MCF 10A (cell line): ENCODE results near the gene HIRIP3. TPM values are rescaled to one million over a fixed set of nuclear protein-coding genes. Genes with fewer than 3 reads are reported as not detected.

Source experiments
- BruUV-seq: library from RNA; stranded (reverse); fragments of 400-500 nt; replicated peaks from 2 replicates; lab custom pipeline; 2021; lab: Mats Ljungman, UMichigan
- CTCF ChIA-PET: fragments of 300-600 bp; sonication (Branson Sonifier 250); formaldehyde crosslinking; extraction: SDS; loops from one replicate; lab custom pipeline; 2021; ENCODE audit warnings: antibody characterized with exemption, inconsistent platforms; lab: Yijun Ruan, JAX
- POLR2A ChIA-PET: fragments of 300-600, 350-650 bp; sonication (Branson Sonifier 250); formaldehyde crosslinking; extraction: SDS; loops from one replicate; lab custom pipeline; 2020; ENCODE audit warnings: antibody characterized with exemption, inconsistent platforms; lab: Yijun Ruan, JAX
- DNase-seq: peaks from one replicate; pipeline ENCODE4 v3.0.0-alpha.2; 2018; ENCODE audit not compliant: unreplicated experiment
- H3K27ac Mint-ChIP-seq: one replicate; pipeline ENCODE4 v1.8.0; 2022; ENCODE audit warnings: mild to moderate bottlenecking, low read depth, mixed read lengths; ENCODE audit not compliant: unreplicated experiment
- H3K27me3 Mint-ChIP-seq: one replicate; pipeline ENCODE4 v1.8.0; 2022; ENCODE audit warnings: mixed read lengths; ENCODE audit not compliant: insufficient read depth, unreplicated experiment
- H3K36me3 Mint-ChIP-seq: one replicate; pipeline ENCODE4 v1.8.0; 2022; ENCODE audit warnings: mild to moderate bottlenecking, moderate library complexity, mixed read lengths; ENCODE audit not compliant: insufficient read depth, unreplicated experiment
- H3K4me1 Mint-ChIP-seq: one replicate; pipeline ENCODE4 v1.8.0; 2022; ENCODE audit warnings: mixed read lengths; ENCODE audit not compliant: insufficient read depth, unreplicated experiment
- H3K4me3 Mint-ChIP-seq: one replicate; pipeline ENCODE4 v1.8.0; 2022; ENCODE audit warnings: mild to moderate bottlenecking, moderate library complexity, mixed read lengths; ENCODE audit not compliant: unreplicated experiment
- H3K9me3 Mint-ChIP-seq: one replicate; pipeline ENCODE4 v1.8.0; 2022; ENCODE audit warnings: mixed read lengths; ENCODE audit not compliant: unreplicated experiment
- CTCF ChIP-seq: fragments of 200-600 bp; IDR thresholded peaks from one replicate; pipeline ENCODE4 v1.8.0; 2022; ENCODE audit warnings: antibody characterized with exemption, mild to moderate bottlenecking; ENCODE audit not compliant: unreplicated experiment
- intact Hi-C: fragments of 100-400 bp; cut with micrococcal nuclease; formaldehyde crosslinking; loops from 2 replicates; pipeline ENCODE4 v1.14.1; 2022
- total RNA-seq: library from RNA; stranded (reverse); gene quantifications from 2 replicates; pipeline ENCODE4 v1.2.3, GENCODE V29; 2022

HIRIP3 gene
- total RNA-seq, 1 experiment from 2014 or later, result 20.7 TPM

GRCh38 chr16:29984137-29984763 lies 11.2 kb downstream of the HIRIP3 start:
- H3K4me1 Mint-ChIP-seq, result no peaks in the 10 kb centered on the region
- CTCF ChIA-PET, result interaction anchor here (0.6 kb wide), 1 partner anchor 9 kb away, joined by 4 read pairs; no protein-coding TSS in a partner anchor
- DNase-seq, result no peak
- POLR2A ChIA-PET, result interaction anchor here (0.7 to 3.3 kb wide), 3 partner anchors 9 to 23 kb away, joined by 3 to 20 read pairs (median 4); partner anchors contain the start of gene TAOK2
- H3K9me3 Mint-ChIP-seq, result no peaks in the 10 kb centered on the region
- BruUV-seq, result no TSS peak
- intact Hi-C loops, result no loop called here
- H3K36me3 Mint-ChIP-seq, result peaks cover 71% of the 10 kb centered on the region
- H3K27me3 Mint-ChIP-seq, result no peaks in the 10 kb centered on the region
- no peak for TF ChIP-seq CTCF
- H3K27ac Mint-ChIP-seq, result no peak overlapping the region
- no peak overlapping the region for H3K4me3 Mint-ChIP-seq

GRCh38 chr16:29983420-29984136 lies 11.8 kb downstream of the HIRIP3 start:
- no peaks in the 10 kb centered on the region for H3K4me1 Mint-ChIP-seq
- intact Hi-C loops, result no loop called here
- no peak for TF ChIP-seq CTCF
- CTCF ChIA-PET, result interaction anchor here (0.5 to 0.6 kb wide), 2 partner anchors 8 to 81 kb away, joined by 3 to 4 read pairs; no protein-coding TSS in a partner anchor
- H3K27ac Mint-ChIP-seq, result no peak overlapping the region
- no peaks in the 10 kb centered on the region for H3K9me3 Mint-ChIP-seq
- H3K36me3 Mint-ChIP-seq, result peaks cover 72% of the 10 kb centered on the region
- no peak overlapping the region for H3K4me3 Mint-ChIP-seq
- DNase-seq, result no peak
- BruUV-seq, result no TSS peak
- POLR2A ChIA-PET, result interaction anchor here (1.0 to 3.3 kb wide), 2 partner anchors 9 to 23 kb away, joined by 4 to 20 read pairs; partner anchors contain the start of gene TAOK2
- H3K27me3 Mint-ChIP-seq, result no peaks in the 10 kb centered on the region

- H3K27ac Mint-ChIP-seq, result peak overlapping the region; percentile 19
- TF ChIP-seq CTCF, result no peak
Observed at GRCh38 chr16:29982560-29983419, 12.6 kb downstream of the HIRIP3 start.

More at GRCh38 chr16:29982560-29983419, 12.6 kb downstream of the HIRIP3 start:
- POLR2A ChIA-PET, result interaction anchor here (1.0 to 1.2 kb wide), 2 partner anchors 8 to 22 kb away, joined by 3 to 4 read pairs; no protein-coding TSS in a partner anchor
- H3K36me3 Mint-ChIP-seq, result peaks cover 80% of the 10 kb centered on the region
- no peak for DNase-seq
- BruUV-seq, result no TSS peak
- H3K9me3 Mint-ChIP-seq, result no peaks in the 10 kb centered on the region
- CTCF ChIA-PET, result interaction anchor here (0.5 to 1.1 kb wide), 3 partner anchors 10 to 175 kb away, joined by 3 read pairs; no protein-coding TSS in a partner anchor
- H3K4me1 Mint-ChIP-seq, result no peaks in the 10 kb centered on the region
- no peak overlapping the region for H3K4me3 Mint-ChIP-seq
- no peaks in the 10 kb centered on the region for H3K27me3 Mint-ChIP-seq
- intact Hi-C loops, result no loop called here
